ENCODE measurements around the gene PERP. TPM values are rescaled to one million over a fixed set of nuclear protein-coding genes. Genes with fewer than 3 reads are reported as not detected.

PERP gene
- total RNA-seq, 1 experiment from 2014 or later = 85.9 TPM

DNA sequence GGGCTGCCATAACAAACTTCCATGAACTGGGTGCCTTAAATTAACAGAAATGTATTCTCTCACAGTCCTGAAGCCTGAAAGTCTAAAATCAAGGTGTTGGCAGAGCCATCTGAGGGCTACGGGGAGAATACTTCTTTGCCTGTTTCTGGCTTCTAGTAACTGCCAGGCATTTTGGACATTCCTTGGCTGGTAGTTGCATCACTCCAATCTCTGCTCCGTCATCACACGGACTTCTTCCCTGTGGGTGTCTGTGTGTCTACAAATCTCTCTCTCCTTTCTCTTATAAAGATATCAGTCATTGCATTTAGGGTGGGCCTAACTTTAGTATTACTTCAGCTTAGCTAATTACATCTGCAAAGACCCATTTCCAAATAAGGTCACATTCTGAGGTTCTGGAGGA lies 20.9 kb upstream of the PERP start:
- ATAC-seq (no peak), DNase-seq (ENCODE audit: low read depth, low spot score) (no peak)
- no peaks in the 10 kb centered on the region for H3K4me1 ChIP-seq (ENCODE audit: control insufficient read depth in 1 of 2, insufficient read depth in 2 of 2, low read length in 2 of 2)
- H3K36me3 ChIP-seq (ENCODE audit: control insufficient read depth in 1 of 2, insufficient read depth in 2 of 2, low read length in 2 of 2) = no peaks in the 10 kb centered on the region
- no peaks in the 10 kb centered on the region for H3K27me3 ChIP-seq (ENCODE audit: insufficient read depth, low read length)
- ChIA-PET RAD21 (ENCODE audit: low non-redundant PET in 1 of 2, low total read pairs in 2 of 2, uncharacterized antibody in 2 of 2, unreplicated experiment in 2 of 2) (no interaction called here), CTCF (interaction anchor here (1.9 kb wide), 1 partner anchor 12 kb away, joined by 4 read pairs; no protein-coding TSS in a partner anchor), POLR2A (no interaction called here)
- H4K20me1 ChIP-seq (ENCODE audit: insufficient read depth) = no peaks in the 10 kb centered on the region
- no peak overlapping the region for H3K9ac ChIP-seq (ENCODE audit: low read length)
- H3K9me3 ChIP-seq (ENCODE audit: control insufficient read depth in 1 of 2, insufficient read depth in 1 of 2, low read depth in 1 of 2, low read length in 2 of 2) = no peaks in the 10 kb centered on the region
- no peak overlapping the region for H3K4me3 ChIP-seq (replicated peaks in 1 of 2; ENCODE audit: low read depth in 1 of 2, low read length in 2 of 2)
- no peak for TF ChIP-seq ZNF274 (IDR thresholded peaks at IDR 0.05; ENCODE audit: low read depth, low read length)
- H3K27ac ChIP-seq (ENCODE audit: low read depth, low read length) = no peak overlapping the region
- no peak overlapping the region for H3K4me2 ChIP-seq (ENCODE audit: low read length)
- intact Hi-C loops (cut with micrococcal nuclease) = no loop called here
- BruUV-seq (replicated peaks) = no TSS peak
- no peaks in the 10 kb centered on the region for H3K9me2 ChIP-seq (ENCODE audit: insufficient read depth)
- no peak overlapping the region for H2AFZ ChIP-seq (ENCODE audit: low read depth, low read length, poor library complexity, severe bottlenecking)
- H3K79me2 ChIP-seq (ENCODE audit: insufficient read depth, low read length) = no peaks in the 10 kb centered on the region

DNA sequence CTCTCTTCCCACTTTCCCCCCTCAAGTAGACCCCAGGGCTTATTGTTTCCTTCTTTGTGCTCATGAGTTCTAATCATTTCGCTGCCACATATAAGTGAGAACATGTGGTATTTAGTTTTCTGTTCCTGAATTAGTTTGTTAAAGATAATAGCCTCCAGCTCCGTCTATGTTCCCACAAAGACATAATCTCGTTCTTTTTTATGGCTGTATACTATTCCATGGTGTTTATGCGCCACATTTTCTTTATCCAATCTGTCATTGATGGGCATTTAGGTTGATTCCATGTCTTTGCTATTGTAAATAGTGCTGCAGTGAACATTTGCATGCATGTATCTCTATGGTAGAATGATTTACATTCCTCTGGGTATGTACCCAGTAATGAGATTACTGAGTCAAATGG lies 16.9 kb upstream of the PERP start:
- no peak for DNase-seq (ENCODE audit: low read depth, low spot score)
- Histone ChIP-seq H3K4me3 (replicated peaks in 1 of 2; ENCODE audit: low read depth in 1 of 2, low read length in 2 of 2) (no peak overlapping the region), H3K9me3 (ENCODE audit: control insufficient read depth in 1 of 2, insufficient read depth in 1 of 2, low read depth in 1 of 2, low read length in 2 of 2) (no peaks in the 10 kb centered on the region), H4K20me1 (ENCODE audit: insufficient read depth) (no peaks in the 10 kb centered on the region), H2AFZ (ENCODE audit: low read depth, low read length, poor library complexity, severe bottlenecking) (no peak overlapping the region), H3K27ac (ENCODE audit: low read depth, low read length) (no peak overlapping the region), H3K79me2 (ENCODE audit: insufficient read depth, low read length) (no peaks in the 10 kb centered on the region), H3K27me3 (ENCODE audit: insufficient read depth, low read length) (no peaks in the 10 kb centered on the region), H3K4me1 (ENCODE audit: control insufficient read depth in 1 of 2, insufficient read depth in 2 of 2, low read length in 2 of 2) (no peaks in the 10 kb centered on the region), H3K4me2 (ENCODE audit: low read length) (no peak overlapping the region), H3K9me2 (ENCODE audit: insufficient read depth) (no peaks in the 10 kb centered on the region), H3K9ac (ENCODE audit: low read length) (no peak overlapping the region), H3K36me3 (ENCODE audit: control insufficient read depth in 1 of 2, insufficient read depth in 2 of 2, low read length in 2 of 2) (no peaks in the 10 kb centered on the region)
- intact Hi-C loops (cut with micrococcal nuclease) = no loop called here
- TF ChIP-seq, protein P1, sequence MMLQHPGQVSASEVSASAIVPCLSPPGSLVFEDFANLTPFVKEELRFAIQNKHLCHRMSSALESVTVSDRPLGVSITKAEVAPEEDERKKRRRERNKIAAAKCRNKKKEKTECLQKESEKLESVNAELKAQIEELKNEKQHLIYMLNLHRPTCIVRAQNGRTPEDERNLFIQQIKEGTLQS (IDR thresholded peaks at IDR 0.05) = no peak
- TF ChIP-seq SP1 (IDR thresholded peaks at IDR 0.05; ENCODE audit: low read depth) (no peak), ZNF274 (IDR thresholded peaks at IDR 0.05; ENCODE audit: low read depth, low read length) (no peak), FOSL1 (IDR thresholded peaks at IDR 0.05; ENCODE audit: low read depth) (no peak), ZFX (IDR thresholded peaks at IDR 0.05) (no peak), CBX3 (IDR thresholded peaks at IDR 0.05; ENCODE audit: low read depth) (no peak), SIN3A (IDR thresholded peaks at IDR 0.05; ENCODE audit: low read depth) (no peak), EGR1 (IDR thresholded peaks at IDR 0.05; ENCODE audit: low read depth) (no peak)
- TF ChIP-seq, protein P2, sequence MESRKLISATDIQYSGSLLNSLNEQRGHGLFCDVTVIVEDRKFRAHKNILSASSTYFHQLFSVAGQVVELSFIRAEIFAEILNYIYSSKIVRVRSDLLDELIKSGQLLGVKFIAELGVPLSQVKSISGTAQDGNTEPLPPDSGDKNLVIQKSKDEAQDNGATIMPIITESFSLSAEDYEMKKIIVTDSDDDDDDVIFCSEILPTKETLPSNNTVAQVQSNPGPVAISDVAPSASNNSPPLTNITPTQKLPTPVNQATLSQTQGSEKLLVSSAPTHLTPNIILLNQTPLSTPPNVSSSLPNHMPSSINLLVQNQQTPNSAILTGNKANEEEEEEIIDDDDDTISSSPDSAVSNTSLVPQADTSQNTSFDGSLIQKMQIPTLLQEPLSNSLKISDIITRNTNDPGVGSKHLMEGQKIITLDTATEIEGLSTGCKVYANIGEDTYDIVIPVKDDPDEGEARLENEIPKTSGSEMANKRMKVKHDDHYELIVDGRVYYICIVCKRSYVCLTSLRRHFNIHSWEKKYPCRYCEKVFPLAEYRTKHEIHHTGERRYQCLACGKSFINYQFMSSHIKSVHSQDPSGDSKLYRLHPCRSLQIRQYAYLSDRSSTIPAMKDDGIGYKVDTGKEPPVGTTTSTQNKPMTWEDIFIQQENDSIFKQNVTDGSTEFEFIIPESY (IDR thresholded peaks at IDR 0.05; ENCODE audit: extremely low read depth, insufficient replicate concordance, low read length) = no peak
- TF ChIP-seq, protein P3, sequence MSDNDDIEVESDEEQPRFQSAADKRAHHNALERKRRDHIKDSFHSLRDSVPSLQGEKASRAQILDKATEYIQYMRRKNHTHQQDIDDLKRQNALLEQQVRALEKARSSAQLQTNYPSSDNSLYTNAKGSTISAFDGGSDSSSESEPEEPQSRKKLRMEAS (IDR thresholded peaks at IDR 0.05) = no peak
- TF ChIP-seq, protein P4, sequence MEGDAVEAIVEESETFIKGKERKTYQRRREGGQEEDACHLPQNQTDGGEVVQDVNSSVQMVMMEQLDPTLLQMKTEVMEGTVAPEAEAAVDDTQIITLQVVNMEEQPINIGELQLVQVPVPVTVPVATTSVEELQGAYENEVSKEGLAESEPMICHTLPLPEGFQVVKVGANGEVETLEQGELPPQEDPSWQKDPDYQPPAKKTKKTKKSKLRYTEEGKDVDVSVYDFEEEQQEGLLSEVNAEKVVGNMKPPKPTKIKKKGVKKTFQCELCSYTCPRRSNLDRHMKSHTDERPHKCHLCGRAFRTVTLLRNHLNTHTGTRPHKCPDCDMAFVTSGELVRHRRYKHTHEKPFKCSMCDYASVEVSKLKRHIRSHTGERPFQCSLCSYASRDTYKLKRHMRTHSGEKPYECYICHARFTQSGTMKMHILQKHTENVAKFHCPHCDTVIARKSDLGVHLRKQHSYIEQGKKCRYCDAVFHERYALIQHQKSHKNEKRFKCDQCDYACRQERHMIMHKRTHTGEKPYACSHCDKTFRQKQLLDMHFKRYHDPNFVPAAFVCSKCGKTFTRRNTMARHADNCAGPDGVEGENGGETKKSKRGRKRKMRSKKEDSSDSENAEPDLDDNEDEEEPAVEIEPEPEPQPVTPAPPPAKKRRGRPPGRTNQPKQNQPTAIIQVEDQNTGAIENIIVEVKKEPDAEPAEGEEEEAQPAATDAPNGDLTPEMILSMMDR (IDR thresholded peaks at IDR 0.05 in 2 of 3, conservative IDR thresholded peaks at IDR 0.05 in 1 of 3; ENCODE audit: borderline replicate concordance in 1 of 3, insufficient read depth in 1 of 3, low read depth in 2 of 3, low read length in 2 of 3) = no peak
- ATAC-seq = no peak
- POLR2A ChIA-PET = no interaction called here
- RAD21 ChIA-PET (ENCODE audit: low non-redundant PET in 1 of 2, low total read pairs in 2 of 2, uncharacterized antibody in 2 of 2, unreplicated experiment in 2 of 2) = no interaction called here
- CTCF ChIA-PET = no interaction called here
- no TSS peak for BruUV-seq (replicated peaks)

All from HCT116 (cell line).